Measurements from ENCODE around the gene SFSWAP. TPM values are rescaled to one million over a fixed set of nuclear protein-coding genes. Genes with fewer than 3 reads are reported as not detected.
A peak's percentile ranks its signal among the peaks of the same experiment; 100 is the strongest.
"Not testable (repeated sequence)": the region's sequence is repeated elsewhere in the genome, so short reads cannot be mapped to it uniquely, and the experiment has no call there.

Gene SFSWAP
- total and polyA plus RNA-seq, 2 experiments from 2014 or later, result 21.4 to 25.1 TPM

DNA sequence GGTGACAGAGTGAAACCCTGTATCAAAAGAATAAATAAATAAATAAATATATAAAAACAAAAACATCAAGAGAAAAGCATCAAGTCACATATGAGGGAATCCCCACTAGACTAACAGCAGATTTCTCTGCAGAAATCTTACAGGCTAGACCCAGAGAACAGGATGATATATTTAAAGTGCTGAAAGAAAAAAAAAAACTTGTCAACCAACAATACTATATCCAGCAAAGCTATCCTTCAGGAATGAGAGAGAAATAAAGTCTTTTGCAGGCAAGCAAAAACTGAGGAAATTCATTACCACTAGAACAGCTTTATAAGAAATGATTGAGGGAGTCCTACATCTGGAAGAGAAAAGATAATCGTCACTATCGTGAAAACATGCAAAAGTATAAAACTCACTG, 6.4 kb upstream of the SFSWAP start:
- Histone ChIP-seq H3K27ac (no peak overlapping the region), H3K9me3 (ENCODE audit: low read depth) (no peaks in the 10 kb centered on the region), H3K4me2 (no peak overlapping the region), H3K79me2 (no peaks in the 10 kb centered on the region), H2AFZ (no peak overlapping the region), H3K4me1 (ENCODE audit: insufficient read depth) (no peaks in the 10 kb centered on the region), H3K27me3 (no peaks in the 10 kb centered on the region), H3K9me2 (replicated peaks; ENCODE audit: insufficient read depth) (no peaks in the 10 kb centered on the region), H3K4me3 (no peak overlapping the region), H3K36me3 (replicated peaks; ENCODE audit: insufficient read depth, low read depth) (no peaks in the 10 kb centered on the region), H4K20me1 (ENCODE audit: insufficient read depth, poor library complexity, severe bottlenecking) (no peaks in the 10 kb centered on the region)
- TF ChIP-seq, protein P1, sequence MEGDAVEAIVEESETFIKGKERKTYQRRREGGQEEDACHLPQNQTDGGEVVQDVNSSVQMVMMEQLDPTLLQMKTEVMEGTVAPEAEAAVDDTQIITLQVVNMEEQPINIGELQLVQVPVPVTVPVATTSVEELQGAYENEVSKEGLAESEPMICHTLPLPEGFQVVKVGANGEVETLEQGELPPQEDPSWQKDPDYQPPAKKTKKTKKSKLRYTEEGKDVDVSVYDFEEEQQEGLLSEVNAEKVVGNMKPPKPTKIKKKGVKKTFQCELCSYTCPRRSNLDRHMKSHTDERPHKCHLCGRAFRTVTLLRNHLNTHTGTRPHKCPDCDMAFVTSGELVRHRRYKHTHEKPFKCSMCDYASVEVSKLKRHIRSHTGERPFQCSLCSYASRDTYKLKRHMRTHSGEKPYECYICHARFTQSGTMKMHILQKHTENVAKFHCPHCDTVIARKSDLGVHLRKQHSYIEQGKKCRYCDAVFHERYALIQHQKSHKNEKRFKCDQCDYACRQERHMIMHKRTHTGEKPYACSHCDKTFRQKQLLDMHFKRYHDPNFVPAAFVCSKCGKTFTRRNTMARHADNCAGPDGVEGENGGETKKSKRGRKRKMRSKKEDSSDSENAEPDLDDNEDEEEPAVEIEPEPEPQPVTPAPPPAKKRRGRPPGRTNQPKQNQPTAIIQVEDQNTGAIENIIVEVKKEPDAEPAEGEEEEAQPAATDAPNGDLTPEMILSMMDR (IDR thresholded peaks at IDR 0.05; ENCODE audit: poor library complexity), result no peak
- no peak for TF ChIP-seq EZH2 (IDR thresholded peaks at IDR 0.05; ENCODE audit: borderline replicate concordance)
- no peak for TF ChIP-seq EZH2phosphoT487 (IDR thresholded peaks at IDR 0.05; ENCODE audit: low read depth, severe bottlenecking, unreplicated experiment)
- 95% methylated on average over 2 of the region's 2 CpGs for WGBS (ENCODE audit: low lambda C conversion rate, missing lambda C conversion rate)
- DNase-seq (ENCODE audit: low spot score), result no peak

DNA sequence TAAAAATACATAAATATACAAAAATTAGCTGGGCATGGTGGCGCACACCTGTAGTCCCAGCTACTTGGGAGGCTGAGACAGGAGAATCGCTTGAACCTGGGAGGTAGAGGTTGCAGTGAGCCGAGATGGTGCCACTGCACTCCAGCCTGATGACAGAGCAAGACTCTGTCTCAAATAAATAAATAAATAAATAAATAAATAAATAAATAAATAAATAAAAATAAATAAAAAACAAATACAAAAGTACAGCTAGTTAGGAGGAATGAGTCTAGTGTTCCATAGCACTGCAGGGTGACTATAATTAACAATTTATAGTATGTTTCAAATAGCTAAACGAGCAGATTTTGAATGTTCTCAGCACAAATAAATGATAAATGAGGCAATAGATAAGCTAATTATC, 4.2 kb upstream of the SFSWAP start:
- H3K79me2 ChIP-seq; H2AFZ ChIP-seq; H3K4me1 ChIP-seq (ENCODE audit: insufficient read depth); DNase-seq (ENCODE audit: low spot score); H3K27me3 ChIP-seq; H3K4me3 ChIP-seq; H3K27ac ChIP-seq; H4K20me1 ChIP-seq (ENCODE audit: insufficient read depth, poor library complexity, severe bottlenecking); H3K36me3 ChIP-seq (replicated peaks; ENCODE audit: insufficient read depth, low read depth); H3K9me3 ChIP-seq (ENCODE audit: low read depth); H3K4me2 ChIP-seq; H3K9me2 ChIP-seq (replicated peaks; ENCODE audit: insufficient read depth): not testable (repeated sequence)
- WGBS (ENCODE audit: low lambda C conversion rate, missing lambda C conversion rate), result 88% methylated on average over 4 of the region's 4 CpGs

DNA sequence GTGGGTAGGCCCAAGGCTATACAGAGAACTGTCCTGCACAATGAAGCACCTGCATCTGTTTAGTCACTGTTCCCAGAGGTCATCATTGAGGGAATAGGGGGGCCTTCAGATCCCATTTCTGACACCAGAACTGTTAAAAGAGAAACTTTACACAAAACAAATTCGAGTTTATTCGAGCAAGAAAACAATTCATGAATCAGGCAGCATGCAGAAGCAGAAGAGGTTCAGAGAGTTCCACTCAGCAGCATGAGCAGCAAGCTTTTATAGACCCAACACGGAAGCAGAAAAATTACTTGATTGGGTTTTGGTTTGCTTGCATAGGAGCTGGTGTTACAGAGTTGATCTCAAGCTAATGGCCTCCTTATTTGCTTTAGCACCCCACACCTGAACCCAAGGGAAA, 1.7 kb upstream of the SFSWAP start:
- Histone ChIP-seq H3K4me3 (no peak overlapping the region), H3K9me3 (ENCODE audit: low read depth) (no peaks in the 10 kb centered on the region), H3K79me2 (peaks cover 28% of the 10 kb centered on the region), H3K27me3 (no peaks in the 10 kb centered on the region), H3K27ac (no peak overlapping the region), H3K36me3 (replicated peaks; ENCODE audit: insufficient read depth, low read depth) (no peaks in the 10 kb centered on the region), H4K20me1 (ENCODE audit: insufficient read depth, poor library complexity, severe bottlenecking) (no peaks in the 10 kb centered on the region), H3K9me2 (replicated peaks; ENCODE audit: insufficient read depth) (no peaks in the 10 kb centered on the region), H3K4me2 (no peak overlapping the region), H2AFZ (no peak overlapping the region), H3K4me1 (ENCODE audit: insufficient read depth) (peaks cover 11% of the 10 kb centered on the region)
- no peak for DNase-seq (ENCODE audit: low spot score)
- TF ChIP-seq EZH2phosphoT487 (IDR thresholded peaks at IDR 0.05; ENCODE audit: low read depth, severe bottlenecking, unreplicated experiment), result no peak
- TF ChIP-seq EZH2 (IDR thresholded peaks at IDR 0.05; ENCODE audit: borderline replicate concordance), result no peak
- TF ChIP-seq, protein P1 (IDR thresholded peaks at IDR 0.05; ENCODE audit: poor library complexity), result no peak
- WGBS (ENCODE audit: low lambda C conversion rate, missing lambda C conversion rate), result 91% methylated on average over 3 of the region's 3 CpGs

DNA sequence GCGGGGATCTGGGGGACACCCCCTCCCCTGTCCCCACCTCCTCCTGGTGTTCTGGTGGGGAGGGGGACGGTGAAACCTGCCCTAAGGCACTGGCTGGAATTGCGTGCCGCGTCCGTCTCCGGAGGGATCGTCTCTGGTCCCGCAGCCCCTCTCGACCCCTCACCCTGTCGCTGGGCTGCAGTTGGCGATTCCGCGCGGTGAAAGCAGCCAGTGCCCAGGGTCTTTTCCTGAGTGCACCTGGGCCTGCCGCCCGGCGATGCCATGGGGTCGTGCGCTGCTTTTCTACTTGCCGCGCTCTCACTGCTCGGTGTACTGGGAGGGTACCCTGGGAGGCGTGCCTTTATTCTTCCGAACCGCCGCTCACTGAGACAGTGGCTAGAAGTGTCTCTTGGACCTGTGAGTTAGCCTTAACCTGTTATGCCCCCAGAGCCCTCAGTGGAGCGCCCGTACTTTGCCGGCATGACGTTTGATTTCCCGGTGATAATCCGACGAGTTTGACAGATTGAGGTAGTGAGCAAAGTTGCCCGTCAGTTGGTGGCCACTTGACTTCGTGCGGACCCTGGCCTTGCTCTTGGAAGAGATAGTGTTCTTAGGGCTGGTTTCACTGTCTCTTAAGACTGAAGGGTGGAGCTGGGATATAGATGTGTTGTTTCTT, 788 bp downstream of the SFSWAP start:
- no peaks in the 10 kb centered on the region for H3K9me3 ChIP-seq (ENCODE audit: low read depth)
- H4K20me1 ChIP-seq (ENCODE audit: insufficient read depth, poor library complexity, severe bottlenecking), result no peaks in the 10 kb centered on the region
- no peaks in the 10 kb centered on the region for H3K36me3 ChIP-seq (replicated peaks; ENCODE audit: insufficient read depth, low read depth)
- peak overlapping the region; percentile 100 for H2AFZ ChIP-seq
- no peak for TF ChIP-seq EZH2phosphoT487 (IDR thresholded peaks at IDR 0.05; ENCODE audit: low read depth, severe bottlenecking, unreplicated experiment)
- TF ChIP-seq, protein P1 (IDR thresholded peaks at IDR 0.05; ENCODE audit: poor library complexity), result no peak
- no peak for TF ChIP-seq EZH2 (IDR thresholded peaks at IDR 0.05; ENCODE audit: borderline replicate concordance)
- DNase-seq (ENCODE audit: low spot score), result peak; percentile 14
- H3K4me1 ChIP-seq (ENCODE audit: insufficient read depth), result peaks cover 11% of the 10 kb centered on the region
- peaks cover 31% of the 10 kb centered on the region for H3K79me2 ChIP-seq
- 2% methylated on average over 37 of the region's 37 CpGs for WGBS (ENCODE audit: low lambda C conversion rate, missing lambda C conversion rate)
- peak overlapping the region; percentile 100 for H3K4me2 ChIP-seq
- H3K4me3 ChIP-seq, result peak overlapping the region; percentile 89
- peak overlapping the region; percentile 98 for H3K27ac ChIP-seq
- H3K27me3 ChIP-seq, result no peaks in the 10 kb centered on the region
- H3K9me2 ChIP-seq (replicated peaks; ENCODE audit: insufficient read depth), result no peaks in the 10 kb centered on the region

Data from hepatocyte (in vitro differentiated cells).